Measurements from ENCODE around the gene ARID4B.
"Not testable (repeated sequence)": the region's sequence is repeated elsewhere in the genome, so short reads cannot be mapped to it uniquely, and the experiment has no call there.

Gene ARID4B

GRCh38 chr1:235296729-235297128 is 31.2 kb downstream of the ARID4B start:
- no peak for DNase-seq (ENCODE audit: low spot score)

- DNase-seq (ENCODE audit: low spot score), result no peak
Observed at GRCh38 chr1:235295902-235296350, 32.1 kb downstream of the ARID4B start.

- DNase-seq (ENCODE audit: low spot score), result no peak
Observed at GRCh38 chr1:235293322-235293942, 34.5 kb downstream of the ARID4B start.

GRCh38 chr1:235292790-235293189 is 35.2 kb downstream of the ARID4B start:
- DNase-seq (ENCODE audit: low spot score), result no peak

GRCh38 chr1:235291599-235292091 is 36.3 kb downstream of the ARID4B start:
- no peak for DNase-seq (ENCODE audit: low spot score)

GRCh38 chr1:235290740-235291502 is 37.1 kb downstream of the ARID4B start:
- DNase-seq (ENCODE audit: low spot score), result no peak

GRCh38 chr1:235289859-235290739 is 37.9 kb downstream of the ARID4B start:
- no peak for DNase-seq (ENCODE audit: low spot score)

- DNase-seq (ENCODE audit: low spot score), result no peak
Observed at GRCh38 chr1:235287208-235287882, 40.6 kb downstream of the ARID4B start.

GRCh38 chr1:235286667-235287066 is 41.3 kb downstream of the ARID4B start:
- no peak for DNase-seq (ENCODE audit: low spot score)

- DNase-seq (ENCODE audit: low spot score), result no peak
Observed at GRCh38 chr1:235284231-235284769, 43.7 kb downstream of the ARID4B start.

GRCh38 chr1:235283636-235284035 is 44.3 kb downstream of the ARID4B start:
- DNase-seq (ENCODE audit: low spot score), result not testable (repeated sequence)

- DNase-seq (ENCODE audit: low spot score), result no peak
Observed at GRCh38 chr1:235280467-235280866, 47.5 kb downstream of the ARID4B start.

- no peak for DNase-seq (ENCODE audit: low spot score)
Observed at GRCh38 chr1:235279694-235280093, 48.3 kb downstream of the ARID4B start.

GRCh38 chr1:235278915-235279292 is 49.1 kb downstream of the ARID4B start:
- no peak for DNase-seq (ENCODE audit: low spot score)

GRCh38 chr1:235278233-235278914 is 49.6 kb downstream of the ARID4B start:
- no peak for DNase-seq (ENCODE audit: low spot score)

- DNase-seq (ENCODE audit: low spot score), result no peak
Observed at GRCh38 chr1:235277709-235278108, 50.3 kb downstream of the ARID4B start.

- no peak for DNase-seq (ENCODE audit: low spot score)
Observed at GRCh38 chr1:235275836-235276235, 52.1 kb downstream of the ARID4B start.

- DNase-seq (ENCODE audit: low spot score), result no peak
Observed at GRCh38 chr1:235275223-235275622, 52.8 kb downstream of the ARID4B start.

GRCh38 chr1:235272851-235273250 is 55.1 kb downstream of the ARID4B start:
- DNase-seq (ENCODE audit: low spot score), result no peak

GRCh38 chr1:235270625-235271024 is 57.4 kb downstream of the ARID4B start:
- DNase-seq (ENCODE audit: low spot score), result peak; percentile 44

- DNase-seq (ENCODE audit: low spot score), result not testable (repeated sequence)
Observed at GRCh38 chr1:235269990-235270389, 58.0 kb downstream of the ARID4B start.
